ENCODE results near the gene SLC25A34. TPM values are rescaled to one million over a fixed set of nuclear protein-coding genes. Genes with fewer than 3 reads are reported as not detected.

SLC25A34 gene
- total and polyA plus RNA-seq, 10 of the 15 experiments (the other 5 are each of a cell fraction or from before 2014, with no cell fraction given) = 0.02 to 1.6 (median 0.39) TPM

DNA sequence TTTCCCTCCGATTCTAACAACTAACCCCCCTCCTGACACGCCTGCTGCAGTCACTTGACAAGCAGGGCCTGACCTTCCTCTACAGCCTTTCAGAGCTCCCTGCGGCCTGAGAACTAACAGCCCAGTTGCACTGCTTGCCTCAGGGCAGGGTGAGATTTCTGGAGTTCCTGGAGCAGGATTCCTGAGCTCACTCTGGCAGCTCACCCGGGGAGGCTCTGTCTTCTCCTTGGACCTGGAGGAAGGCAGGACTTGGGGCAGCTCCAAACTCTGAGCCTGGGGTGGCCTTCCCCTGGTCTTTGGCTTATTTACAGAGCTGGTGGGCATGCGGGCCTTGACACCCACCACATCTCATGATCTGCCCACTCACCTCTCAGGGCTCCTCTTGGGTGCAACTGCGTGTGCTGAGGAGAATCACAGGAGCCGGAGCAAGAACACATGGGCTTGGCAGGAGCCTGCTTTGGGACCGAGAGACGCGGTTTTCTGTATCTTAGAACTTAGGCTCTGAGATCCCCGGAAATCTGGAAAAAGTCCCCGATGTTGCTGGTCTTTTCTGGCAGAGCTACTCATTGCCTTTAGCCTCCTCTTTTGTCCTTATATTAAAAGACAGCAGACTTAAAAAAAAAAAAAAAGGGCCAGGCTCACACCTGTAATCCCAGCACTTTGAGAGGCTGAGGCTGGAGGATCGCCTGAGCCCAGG is 13.1 kb upstream of the SLC25A34 start (continued):
- TF ChIP-seq, protein P1, sequence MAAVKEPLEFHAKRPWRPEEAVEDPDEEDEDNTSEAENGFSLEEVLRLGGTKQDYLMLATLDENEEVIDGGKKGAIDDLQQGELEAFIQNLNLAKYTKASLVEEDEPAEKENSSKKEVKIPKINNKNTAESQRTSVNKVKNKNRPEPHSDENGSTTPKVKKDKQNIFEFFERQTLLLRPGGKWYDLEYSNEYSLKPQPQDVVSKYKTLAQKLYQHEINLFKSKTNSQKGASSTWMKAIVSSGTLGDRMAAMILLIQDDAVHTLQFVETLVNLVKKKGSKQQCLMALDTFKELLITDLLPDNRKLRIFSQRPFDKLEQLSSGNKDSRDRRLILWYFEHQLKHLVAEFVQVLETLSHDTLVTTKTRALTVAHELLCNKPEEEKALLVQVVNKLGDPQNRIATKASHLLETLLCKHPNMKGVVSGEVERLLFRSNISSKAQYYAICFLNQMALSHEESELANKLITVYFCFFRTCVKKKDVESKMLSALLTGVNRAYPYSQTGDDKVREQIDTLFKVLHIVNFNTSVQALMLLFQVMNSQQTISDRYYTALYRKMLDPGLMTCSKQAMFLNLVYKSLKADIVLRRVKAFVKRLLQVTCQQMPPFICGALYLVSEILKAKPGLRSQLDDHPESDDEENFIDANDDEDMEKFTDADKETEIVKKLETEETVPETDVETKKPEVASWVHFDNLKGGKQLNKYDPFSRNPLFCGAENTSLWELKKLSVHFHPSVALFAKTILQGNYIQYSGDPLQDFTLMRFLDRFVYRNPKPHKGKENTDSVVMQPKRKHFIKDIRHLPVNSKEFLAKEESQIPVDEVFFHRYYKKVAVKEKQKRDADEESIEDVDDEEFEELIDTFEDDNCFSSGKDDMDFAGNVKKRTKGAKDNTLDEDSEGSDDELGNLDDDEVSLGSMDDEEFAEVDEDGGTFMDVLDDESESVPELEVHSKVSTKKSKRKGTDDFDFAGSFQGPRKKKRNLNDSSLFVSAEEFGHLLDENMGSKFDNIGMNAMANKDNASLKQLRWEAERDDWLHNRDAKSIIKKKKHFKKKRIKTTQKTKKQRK (IDR thresholded peaks at IDR 0.05; ENCODE audit: low read depth, low read length) = no peak
- no peak for TF ChIP-seq NR2C2 (IDR thresholded peaks at IDR 0.05; ENCODE audit: borderline replicate concordance, control insufficient read depth, insufficient read length, low read depth)
- TF ChIP-seq, protein P2, sequence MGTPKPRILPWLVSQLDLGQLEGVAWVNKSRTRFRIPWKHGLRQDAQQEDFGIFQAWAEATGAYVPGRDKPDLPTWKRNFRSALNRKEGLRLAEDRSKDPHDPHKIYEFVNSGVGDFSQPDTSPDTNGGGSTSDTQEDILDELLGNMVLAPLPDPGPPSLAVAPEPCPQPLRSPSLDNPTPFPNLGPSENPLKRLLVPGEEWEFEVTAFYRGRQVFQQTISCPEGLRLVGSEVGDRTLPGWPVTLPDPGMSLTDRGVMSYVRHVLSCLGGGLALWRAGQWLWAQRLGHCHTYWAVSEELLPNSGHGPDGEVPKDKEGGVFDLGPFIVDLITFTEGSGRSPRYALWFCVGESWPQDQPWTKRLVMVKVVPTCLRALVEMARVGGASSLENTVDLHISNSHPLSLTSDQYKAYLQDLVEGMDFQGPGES (IDR thresholded peaks at IDR 0.05) = no peak
- no peak for TF ChIP-seq SMARCA5 (IDR thresholded peaks at IDR 0.05)

- peaks cover 14 to 40% of the 10 kb centered on the region in 2 experiments; a peak in 3 of 4 replicates for H3K36me3 ChIP-seq (ENCODE audit: control insufficient read depth in 2 of 2, insufficient read depth in 2 of 2, low read length in 1 of 2)
- TF ChIP-seq RFX5 (IDR thresholded peaks at IDR 0.05; ENCODE audit: low read depth, low read length) = no peak
- no peak for TF ChIP-seq ZNF217 (IDR thresholded peaks at IDR 0.05)
- TF ChIP-seq NR2F1 (conservative IDR thresholded peaks at IDR 0.05) = no peak
- no peak for TF ChIP-seq CUX1 (IDR thresholded peaks at IDR 0.05; ENCODE audit: insufficient replicate concordance, low read depth, low read length)
- TF ChIP-seq FOXM1 (IDR thresholded peaks at IDR 0.05; ENCODE audit: low read depth, low read length) = no peak
- no peak for TF ChIP-seq KDM1A (IDR thresholded peaks at IDR 0.05; ENCODE audit: borderline replicate concordance)
- TF ChIP-seq LARP7 (IDR thresholded peaks at IDR 0.05) = no peak
- TF ChIP-seq POLR2A (IDR thresholded peaks at IDR 0.05; ENCODE audit: low read depth, low read length) = no peak
- ATAC-seq (no peak), DNase-seq (ENCODE audit: low read depth, low spot score) (no peak), FAIRE-seq (no peak)
- no TSS peak for BruUV-seq (replicated peaks)
- H3K4me1 ChIP-seq (ENCODE audit: control insufficient read depth, insufficient read depth, low read length) = no peaks in the 10 kb centered on the region
- ChIA-PET CTCF (no interaction called here), POLR2A (interaction anchor here (0.5 to 0.7 kb wide), 4 partner anchors 32 to 236 kb away, joined by 3 to 5 read pairs (median 4); no protein-coding TSS in a partner anchor), RAD21 (ENCODE audit: unreplicated experiment) (no interaction called here), SMC1A (ENCODE audit: uncharacterized antibody, unreplicated experiment) (no interaction called here)
- H3K9ac ChIP-seq (ENCODE audit: control insufficient read depth, insufficient read depth, low read length) = no peak overlapping the region
- intact Hi-C loops (cut with micrococcal nuclease; ENCODE audit: unreplicated experiment) (no loop called here), in situ Hi-C loops (cut with MboI) (no loop called here)
- H4K20me1 ChIP-seq (ENCODE audit: control insufficient read depth, insufficient read depth) = no peaks in the 10 kb centered on the region
- no peak overlapping the region for H2AFZ ChIP-seq (ENCODE audit: control insufficient read depth, low read depth, low read length)
- H3K27ac ChIP-seq (ENCODE audit: control insufficient read depth, insufficient read depth) = no peak overlapping the region
- no peak overlapping the region for H3K4me3 ChIP-seq
- H3K9me3 ChIP-seq (replicated peaks; ENCODE audit: control insufficient read depth, insufficient read depth, low read length) = no peaks in the 10 kb centered on the region
- H3K4me2 ChIP-seq (ENCODE audit: control insufficient read depth, insufficient read depth) = no peak overlapping the region
- no peaks in the 10 kb centered on the region for H3K79me2 ChIP-seq (ENCODE audit: control insufficient read depth, insufficient read depth, low read length)
- WGBS (ENCODE audit: insufficient coverage, insufficient replicate concordance, low lambda C conversion rate, missing lambda C conversion rate) = 83% methylated on average over 16 of the region's 20 CpGs
- no peaks in the 10 kb centered on the region for H3K27me3 ChIP-seq (replicated peaks in 1 of 2; ENCODE audit: control insufficient read depth in 2 of 2, insufficient read depth in 2 of 2, low read length in 1 of 2)
Measured at GRCh38 chr1:15723631-15724246, 12.3 kb upstream of the SLC25A34 start.

All from GM12878 (cell line).